Stimulated activated naive B cell treated with anti-CD40 and anti-IgM and Interleukin-4, amounts not matched to agents 10 μg/mL and 1 μg/mL and 100 μg/mL, for 72 hours (primary cell): ENCODE measurements around the gene STYK1.
A peak's percentile ranks its signal among the peaks of the same experiment; 100 is the strongest.

Experiments used
- ATAC-seq, 2 donors: fragments of 150-1000 bp; cut with Tn5 transposase; replicated peaks; 2 replicates each; pipeline ENCODE4 v1.10.0; 2021; ENCODE audit warnings: moderate library complexity in 1 of 2
- DNase-seq: peaks from one replicate; pipeline ENCODE4 v3.0.0; 2021
- H3K27ac Mint-ChIP-seq: one replicate; pipeline ENCODE4 v1.8.0; 2022; ENCODE audit warnings: mild to moderate bottlenecking, mixed read lengths
- H3K27me3 Mint-ChIP-seq, 2 donors: one replicate each; pipeline ENCODE4 v1.8.0; 2022; ENCODE audit warnings: mixed read lengths in 2 of 2
- H3K36me3 Mint-ChIP-seq, 2 donors: one replicate each; pipeline ENCODE4 v1.8.0; 2022; ENCODE audit warnings: mixed read lengths in 2 of 2, mild to moderate bottlenecking in 1 of 2
- H3K4me1 Mint-ChIP-seq, 2 donors: one replicate each; pipeline ENCODE4 v1.8.0; 2022; ENCODE audit warnings: mixed read lengths in 2 of 2, mild to moderate bottlenecking in 1 of 2
- H3K4me3 Mint-ChIP-seq, 2 donors: one replicate each; pipeline ENCODE4 v1.8.0; 2022; ENCODE audit warnings: mild to moderate bottlenecking in 2 of 2, mixed read lengths in 2 of 2, moderate library complexity in 1 of 2
- H3K9me3 Mint-ChIP-seq, 2 donors: one replicate each; pipeline ENCODE4 v1.8.0; 2022; ENCODE audit warnings: mixed read lengths in 2 of 2, mild to moderate bottlenecking in 1 of 2

The STYK1 gene

DNA sequence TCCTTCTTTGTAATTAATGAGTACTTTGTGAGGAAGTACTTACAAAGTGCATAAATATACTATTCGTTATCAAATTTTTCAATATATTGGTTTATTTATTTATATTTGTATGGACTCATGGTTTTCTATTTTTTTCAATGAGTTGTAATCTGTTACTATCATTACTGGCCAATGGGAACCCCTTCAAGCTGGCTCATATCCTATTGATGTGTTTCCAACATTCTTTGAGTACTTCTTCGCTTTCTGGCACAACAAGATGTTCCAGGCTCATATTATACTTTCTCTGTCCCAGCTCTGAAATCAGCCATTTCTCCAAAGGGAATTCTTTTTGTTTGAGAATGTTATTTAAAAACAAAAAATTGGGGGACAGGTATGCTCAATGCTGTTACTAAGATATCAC is 31.8 kb upstream of the STYK1 start:
- Mint-ChIP-seq H3K36me3 (peaks cover 43 to 45% of the 10 kb centered on the region in 2 donors), H3K4me3 (no peak overlapping the region), H3K27ac (no peak overlapping the region), H3K27me3 (no peaks in the 10 kb centered on the region), H3K4me1 (peaks cover 22 to 33% of the 10 kb centered on the region in 2 donors), H3K9me3 (no peaks in the 10 kb centered on the region)
- DNase-seq (no peak), ATAC-seq (no peak)

DNA sequence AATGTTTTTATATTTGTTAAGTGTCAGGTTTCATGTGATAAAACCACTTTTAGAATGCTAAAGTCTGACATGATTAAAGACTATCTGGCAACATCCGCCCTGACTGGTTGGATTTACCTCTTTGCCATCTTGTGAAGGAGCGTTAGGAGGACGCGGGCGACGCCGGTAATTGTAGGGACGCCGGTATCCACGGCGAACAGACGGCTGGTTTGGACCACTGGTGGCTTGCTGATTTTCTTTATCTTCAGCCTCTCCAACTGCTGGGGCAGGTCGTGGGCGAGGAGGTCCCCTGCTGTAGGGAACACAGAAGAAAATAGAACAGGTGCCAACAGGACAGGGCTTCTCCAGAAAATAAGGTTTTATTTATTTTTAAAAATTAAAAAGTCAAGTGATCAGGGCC is 28.0 kb upstream of the STYK1 start:
- ATAC-seq (no peak), DNase-seq (no peak)
- Mint-ChIP-seq H3K36me3 (peaks cover 28 to 33% of the 10 kb centered on the region in 2 donors), H3K4me1 (peaks cover 6 to 14% of the 10 kb centered on the region in 2 donors), H3K27me3 (no peaks in the 10 kb centered on the region), H3K9me3 (no peaks in the 10 kb centered on the region), H3K27ac (no peak overlapping the region), H3K4me3 (no peak overlapping the region)

DNA sequence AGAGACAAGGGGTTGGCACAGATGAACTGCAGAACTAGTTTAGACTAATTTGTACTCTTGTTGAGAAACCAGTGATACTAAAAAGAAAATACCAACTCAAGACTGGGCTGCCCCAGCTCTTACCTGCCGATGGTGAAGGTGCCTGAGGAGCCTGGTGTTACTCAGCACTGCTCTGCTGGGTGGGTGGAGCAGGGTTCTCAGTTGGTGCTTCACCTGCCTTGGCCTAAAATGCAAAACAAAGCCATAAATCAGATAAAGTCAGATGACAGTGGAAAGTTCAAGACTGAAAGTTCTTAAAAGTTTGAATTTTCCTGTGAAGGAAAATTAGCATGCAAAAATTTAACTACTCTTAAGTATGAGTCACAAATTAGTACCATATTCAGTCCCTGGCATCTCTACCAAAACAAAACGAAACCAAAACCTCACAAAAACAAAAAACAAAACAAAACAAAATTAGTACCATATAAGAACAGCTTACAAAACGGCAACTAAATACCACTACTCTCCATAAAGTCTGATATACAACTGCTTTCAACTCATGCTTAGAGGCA is 27.4 kb upstream of the STYK1 start:
- Mint-ChIP-seq H3K36me3 (peaks cover 28 to 36% of the 10 kb centered on the region in 2 donors), H3K9me3 (no peaks in the 10 kb centered on the region), H3K4me1 (peaks cover 6 to 14% of the 10 kb centered on the region in 2 donors), H3K27me3 (no peaks in the 10 kb centered on the region), H3K4me3 (peak overlapping the region in 1 of 2 donors; percentile 7), H3K27ac (peak overlapping the region; percentile 9)
- no peak for DNase-seq
- peak; percentile 67 to 71 for ATAC-seq

DNA sequence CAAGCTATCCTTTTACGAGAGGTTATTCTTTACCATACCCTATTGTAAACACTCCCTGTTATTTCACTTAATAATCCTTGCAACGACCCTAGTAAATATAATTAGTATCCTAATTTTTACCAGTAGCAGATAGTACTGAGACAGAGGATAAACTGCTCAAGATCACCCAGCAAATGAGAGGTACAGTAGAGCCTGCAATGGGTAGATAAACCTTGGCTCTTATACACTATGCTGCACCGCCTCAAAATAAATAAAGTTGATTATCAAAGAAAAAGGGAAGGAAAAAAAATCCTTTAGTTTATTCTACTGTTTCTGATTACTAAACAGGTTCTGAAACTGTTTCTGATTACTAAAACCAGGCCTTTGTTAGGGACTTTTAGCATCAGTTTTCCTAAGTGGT is 26.7 kb upstream of the STYK1 start:
- Mint-ChIP-seq H3K27ac (no peak overlapping the region), H3K4me1 (peaks cover 6 to 14% of the 10 kb centered on the region in 2 donors), H3K27me3 (no peaks in the 10 kb centered on the region), H3K4me3 (no peak overlapping the region), H3K9me3 (no peaks in the 10 kb centered on the region), H3K36me3 (peaks cover 31 to 43% of the 10 kb centered on the region in 2 donors)
- ATAC-seq (peak in 1 of 2 donors; percentile 33), DNase-seq (no peak)

DNA sequence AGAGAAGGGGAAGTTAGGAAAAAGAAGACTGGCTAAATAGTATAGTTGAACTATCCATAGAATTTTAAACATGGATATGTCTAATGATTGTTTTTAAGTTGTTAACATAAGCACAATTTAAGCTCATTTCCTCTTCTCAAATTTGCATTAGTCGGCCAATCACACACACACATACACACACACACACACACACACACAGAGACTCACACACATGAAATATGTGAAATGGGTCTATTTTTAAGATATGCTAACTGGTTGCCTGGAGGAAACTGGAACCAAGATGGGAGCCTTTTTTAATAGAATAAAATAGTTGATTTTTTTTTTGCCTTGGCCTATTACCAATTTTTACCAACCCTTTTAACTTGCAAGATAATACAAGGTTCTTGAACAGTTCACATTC is 24.0 kb upstream of the STYK1 start:
- no peak for ATAC-seq
- Mint-ChIP-seq H3K36me3 (peaks cover 34 to 53% of the 10 kb centered on the region in 2 donors), H3K4me3 (no peak overlapping the region), H3K9me3 (no peaks in the 10 kb centered on the region), H3K27me3 (no peaks in the 10 kb centered on the region), H3K27ac (no peak overlapping the region), H3K4me1 (peaks cover 6 to 14% of the 10 kb centered on the region in 2 donors)
- DNase-seq = no peak

DNA sequence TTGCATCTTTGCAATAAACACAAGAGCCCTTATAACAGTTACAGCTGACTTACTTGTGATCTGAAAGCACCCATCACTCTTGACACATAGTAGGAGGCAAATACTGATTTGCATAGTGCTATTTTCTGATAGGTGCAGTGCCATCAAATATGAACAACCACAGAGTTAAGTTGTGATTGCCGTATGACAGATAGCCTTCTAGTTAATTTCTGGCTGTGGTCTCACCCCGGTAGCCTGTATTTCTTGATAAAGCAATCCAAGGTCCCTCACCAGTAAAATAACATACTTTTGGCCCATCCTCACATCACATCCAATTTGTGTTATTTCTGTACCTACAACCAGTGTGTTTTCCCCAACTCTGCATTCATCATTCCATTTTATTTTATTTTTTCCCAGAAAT is 23.3 kb upstream of the STYK1 start:
- H3K4me1 Mint-ChIP-seq = peaks cover 6 to 14% of the 10 kb centered on the region in 2 donors
- peaks cover 33 to 51% of the 10 kb centered on the region in 2 donors for H3K36me3 Mint-ChIP-seq
- H3K27me3 Mint-ChIP-seq = no peaks in the 10 kb centered on the region
- no peaks in the 10 kb centered on the region for H3K9me3 Mint-ChIP-seq
- H3K4me3 Mint-ChIP-seq = no peak overlapping the region
- no peak for DNase-seq
- ATAC-seq = no peak
- no peak overlapping the region for H3K27ac Mint-ChIP-seq

DNA sequence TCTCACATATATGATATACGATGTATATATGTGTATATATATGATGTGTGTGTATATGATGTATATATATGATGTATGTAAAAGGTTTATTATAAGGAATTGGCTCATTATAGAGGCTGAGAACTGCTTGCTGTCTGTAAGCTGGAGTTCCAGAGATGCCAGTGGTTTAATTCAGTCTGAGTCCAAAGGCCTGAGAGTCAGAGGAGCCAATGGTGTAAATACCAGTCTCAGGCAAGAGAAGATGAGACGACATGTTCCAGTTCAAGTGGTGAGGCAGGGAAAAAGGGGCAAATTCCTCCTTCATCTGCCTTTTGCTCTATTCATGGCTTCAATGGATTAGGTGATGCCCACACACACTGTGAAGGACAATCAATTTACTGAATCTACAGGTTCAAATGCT is 17.1 kb upstream of the STYK1 start:
- peaks cover 7 to 8% of the 10 kb centered on the region in 2 donors for H3K9me3 Mint-ChIP-seq
- H3K36me3 Mint-ChIP-seq = peaks cover 13 to 22% of the 10 kb centered on the region in 2 donors
- no peak overlapping the region for H3K27ac Mint-ChIP-seq
- H3K4me3 Mint-ChIP-seq = no peak overlapping the region
- H3K27me3 Mint-ChIP-seq = peaks cover 0 to 1% of the 10 kb centered on the region in 2 donors
- ATAC-seq = no peak
- no peak for DNase-seq
- no peaks in the 10 kb centered on the region for H3K4me1 Mint-ChIP-seq

DNA sequence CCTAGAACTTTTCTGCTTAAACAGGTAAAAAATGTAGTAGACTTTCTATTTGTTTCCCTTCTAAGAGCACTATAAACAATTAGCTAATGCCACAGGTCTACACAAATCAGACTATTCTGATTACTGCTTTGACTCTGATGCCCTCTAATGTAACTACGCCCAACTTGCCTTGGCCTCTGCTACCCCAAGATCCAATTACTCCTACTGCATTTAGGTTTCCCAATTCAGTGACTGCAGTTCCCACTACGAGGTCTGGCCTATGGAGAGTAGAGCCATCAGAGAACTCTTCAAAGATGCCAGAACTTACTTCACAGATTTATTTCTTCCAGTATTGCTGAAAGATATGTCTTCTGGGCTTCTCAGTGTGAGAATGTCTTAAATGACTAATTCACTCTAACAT is 15.3 kb upstream of the STYK1 start:
- Mint-ChIP-seq H3K9me3 (peaks cover 7 to 8% of the 10 kb centered on the region in 2 donors), H3K27me3 (peaks cover 0 to 10% of the 10 kb centered on the region in 2 donors), H3K4me1 (no peaks in the 10 kb centered on the region), H3K4me3 (no peak overlapping the region), H3K36me3 (peaks cover 6 to 8% of the 10 kb centered on the region in 2 donors), H3K27ac (no peak overlapping the region)
- ATAC-seq (no peak), DNase-seq (no peak)

DNA sequence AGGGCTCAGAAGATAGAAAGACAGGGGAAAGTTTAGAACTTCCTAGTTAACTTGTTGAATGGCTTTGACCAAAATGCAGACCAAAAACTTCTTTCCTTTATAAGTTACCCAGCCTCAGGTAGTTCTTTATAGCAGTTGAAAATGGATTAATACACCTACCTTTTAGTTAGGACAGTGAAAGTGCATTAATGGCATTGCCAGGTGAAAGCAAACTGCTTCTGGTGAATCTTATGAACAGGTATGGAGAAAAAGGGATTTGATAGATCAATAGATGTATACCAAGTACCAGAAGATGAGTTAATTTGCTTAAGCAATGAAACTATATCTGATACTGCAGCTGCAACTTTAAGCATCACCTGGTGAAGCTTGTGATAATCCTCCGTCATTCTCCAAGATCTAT is 14.2 kb upstream of the STYK1 start:
- DNase-seq (no peak), ATAC-seq (no peak)
- Mint-ChIP-seq H3K9me3 (peaks cover 7 to 8% of the 10 kb centered on the region in 2 donors), H3K27me3 (peaks cover 0 to 10% of the 10 kb centered on the region in 2 donors), H3K36me3 (peaks cover 4 to 6% of the 10 kb centered on the region in 2 donors), H3K27ac (no peak overlapping the region), H3K4me1 (no peaks in the 10 kb centered on the region), H3K4me3 (no peak overlapping the region)

DNA sequence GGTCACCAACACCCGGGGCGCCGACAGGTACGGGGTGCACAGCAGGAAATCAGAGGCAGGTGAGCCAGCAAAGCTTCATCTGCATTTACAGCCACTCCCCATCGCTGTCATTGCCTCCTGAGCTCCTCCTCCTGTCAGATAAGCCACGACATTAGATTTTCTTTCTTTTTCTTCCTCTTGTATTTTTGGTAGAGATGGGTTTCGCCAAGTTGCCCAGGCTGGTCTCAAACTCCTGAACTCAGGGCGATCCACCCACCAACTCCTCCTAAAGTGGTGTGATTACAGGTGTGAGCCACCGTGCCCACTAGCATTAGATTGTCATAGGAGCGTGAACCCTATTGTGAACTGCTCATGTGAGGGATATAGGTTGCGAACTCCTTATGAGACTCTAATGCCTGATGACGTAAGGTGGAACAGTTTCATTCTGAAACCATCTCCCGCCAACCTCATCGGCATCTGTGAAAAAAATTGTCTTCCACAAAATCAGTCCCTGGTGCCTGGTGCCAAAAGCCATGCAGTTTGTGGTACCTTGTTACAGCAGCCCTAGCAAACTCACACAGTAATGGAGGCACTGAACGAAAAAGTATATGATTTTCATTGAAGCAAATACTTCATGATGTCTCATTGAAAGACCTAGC is 1.5 kb downstream of the STYK1 start:
- H3K36me3 Mint-ChIP-seq = no peaks in the 10 kb centered on the region
- H3K9me3 Mint-ChIP-seq = no peaks in the 10 kb centered on the region
- ATAC-seq (no peak), DNase-seq (no peak)
- peaks cover 20 to 25% of the 10 kb centered on the region in 2 donors for H3K27me3 Mint-ChIP-seq
- H3K27ac Mint-ChIP-seq = no peak overlapping the region
- no peak overlapping the region for H3K4me3 Mint-ChIP-seq
- peaks cover 20 to 42% of the 10 kb centered on the region in 2 donors for H3K4me1 Mint-ChIP-seq

DNA sequence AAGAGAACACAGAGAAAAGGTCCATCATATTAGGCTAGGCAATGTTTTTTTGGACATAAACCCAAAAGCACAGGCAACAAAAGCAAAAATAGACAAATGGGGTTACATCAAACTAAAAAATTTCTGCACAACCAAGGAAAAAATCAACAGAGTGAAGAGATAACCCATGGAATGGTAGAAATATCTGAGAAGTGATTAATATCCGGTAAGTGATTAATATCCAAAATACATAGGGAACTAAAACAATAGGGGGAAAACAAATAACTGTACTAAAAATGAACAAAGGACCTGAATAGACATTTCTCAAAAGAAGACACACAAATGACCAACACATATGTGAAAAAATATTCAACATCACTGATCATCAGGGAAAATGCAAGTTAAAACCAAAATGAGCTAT is 4.3 kb downstream of the STYK1 start:
- no peak for DNase-seq

DNA sequence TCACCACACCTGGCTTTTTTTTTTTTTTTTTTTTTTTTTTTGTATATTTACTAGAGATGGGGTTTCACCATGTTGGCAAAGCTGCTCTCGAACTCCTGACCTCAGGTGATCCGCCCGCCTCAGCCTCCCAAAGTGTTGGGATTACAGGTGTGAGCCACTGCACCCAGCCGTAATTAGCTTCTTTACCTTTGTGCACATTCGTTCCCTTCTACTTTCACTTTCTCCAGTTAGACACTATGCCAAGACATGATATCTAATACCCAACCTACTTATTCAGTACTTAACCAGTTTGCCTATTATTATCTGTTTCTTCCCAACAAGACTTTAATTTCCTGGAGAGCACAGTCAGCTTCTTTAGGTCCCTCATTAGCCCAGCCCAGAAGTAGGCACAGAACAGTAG is 5.3 kb downstream of the STYK1 start:
- DNase-seq = no peak
- no peak for ATAC-seq
- Mint-ChIP-seq H3K4me1 (peaks cover 10 to 23% of the 10 kb centered on the region in 2 donors), H3K27ac (no peak overlapping the region), H3K4me3 (peak overlapping the region; percentile 54 to 73), H3K27me3 (peaks cover 7 to 13% of the 10 kb centered on the region in 2 donors), H3K9me3 (no peaks in the 10 kb centered on the region), H3K36me3 (no peaks in the 10 kb centered on the region)

More for the DNA sequence above, 4.3 kb downstream of the STYK1 start:
- Mint-ChIP-seq H3K9me3 (no peaks in the 10 kb centered on the region), H3K27ac (no peak overlapping the region), H3K36me3 (no peaks in the 10 kb centered on the region), H3K27me3 (peaks cover 7 to 13% of the 10 kb centered on the region in 2 donors), H3K4me3 (no peak overlapping the region), H3K4me1 (peaks cover 16 to 33% of the 10 kb centered on the region in 2 donors)
- ATAC-seq = no peak

DNA sequence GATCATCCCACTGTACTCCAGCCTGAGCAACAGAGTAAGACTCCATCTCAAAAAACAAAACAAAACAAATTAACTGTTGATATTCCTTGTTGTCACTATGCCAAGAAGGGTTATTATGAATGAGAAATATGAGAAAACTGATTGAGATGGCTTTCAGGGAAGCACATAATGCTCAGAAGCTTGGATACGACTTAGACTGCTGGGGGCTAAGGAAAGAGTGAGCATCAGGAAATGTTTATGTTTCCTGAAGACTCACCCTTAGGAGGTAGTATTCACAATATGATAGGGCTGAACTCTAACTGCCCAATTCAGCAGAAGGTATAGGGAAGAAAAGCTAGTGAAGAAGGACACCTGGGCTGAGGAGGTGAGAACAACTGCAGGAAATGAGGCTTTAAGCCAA is 6.3 kb downstream of the STYK1 start:
- peaks cover 7 to 11% of the 10 kb centered on the region in 2 donors for H3K27me3 Mint-ChIP-seq
- DNase-seq (no peak), ATAC-seq (no peak)
- no peak overlapping the region for H3K27ac Mint-ChIP-seq
- peaks cover 7 to 14% of the 10 kb centered on the region in 2 donors for H3K4me1 Mint-ChIP-seq
- H3K36me3 Mint-ChIP-seq = no peaks in the 10 kb centered on the region
- H3K4me3 Mint-ChIP-seq = no peak overlapping the region
- H3K9me3 Mint-ChIP-seq = no peaks in the 10 kb centered on the region

DNA sequence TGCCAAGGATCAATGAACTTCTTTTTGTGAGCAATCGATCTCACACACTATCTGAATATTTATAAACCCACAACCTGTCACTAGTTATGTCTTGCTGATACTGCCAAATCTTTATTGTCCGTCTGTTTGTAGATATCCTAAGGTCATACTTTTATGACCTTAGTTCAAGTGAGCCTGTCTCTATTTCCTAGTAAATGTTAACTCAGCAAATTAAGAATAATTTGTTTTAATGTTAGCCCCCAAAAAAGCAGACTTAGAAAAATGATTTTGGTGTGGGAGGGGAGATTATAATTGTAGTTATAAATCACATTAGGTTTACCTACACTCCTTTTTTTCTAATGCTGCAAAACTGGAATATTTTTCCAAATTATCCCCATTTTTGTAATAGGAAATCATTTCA is 9.4 kb downstream of the STYK1 start:
- Mint-ChIP-seq H3K36me3 (no peaks in the 10 kb centered on the region), H3K9me3 (no peaks in the 10 kb centered on the region), H3K27me3 (peaks cover 7 to 11% of the 10 kb centered on the region in 2 donors), H3K27ac (no peak overlapping the region), H3K4me3 (no peak overlapping the region), H3K4me1 (peaks cover 7 to 9% of the 10 kb centered on the region in 2 donors)
- ATAC-seq (no peak), DNase-seq (no peak)

DNA sequence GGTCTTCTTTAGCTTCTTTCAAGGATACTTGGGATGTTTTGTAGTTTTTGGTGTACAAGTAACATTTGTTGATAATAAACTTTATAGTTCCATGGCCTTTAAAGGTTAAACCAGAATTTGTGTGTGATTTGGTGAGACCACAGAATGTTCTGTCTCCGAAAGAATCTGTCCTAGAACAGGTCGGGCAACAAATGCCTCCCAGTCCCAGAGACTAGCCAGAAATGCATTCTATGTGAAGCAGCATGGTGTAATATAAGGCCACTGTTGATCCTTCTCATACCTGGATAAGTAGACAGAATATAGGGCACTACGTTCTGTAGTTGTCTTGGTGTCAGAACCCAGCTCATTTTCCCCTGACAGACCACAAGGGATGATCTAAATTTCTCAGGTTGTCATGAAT is 10.0 kb downstream of the STYK1 start:
- Mint-ChIP-seq H3K4me3 (no peak overlapping the region), H3K9me3 (no peaks in the 10 kb centered on the region), H3K27me3 (peaks cover 7 to 8% of the 10 kb centered on the region in 2 donors), H3K4me1 (peaks cover 7% of the 10 kb centered on the region in 2 donors), H3K36me3 (no peaks in the 10 kb centered on the region), H3K27ac (no peak overlapping the region)
- ATAC-seq (no peak), DNase-seq (no peak)
